ENCODE results near the gene EPRS1.

The EPRS1 gene

GRCh38 chr1:220007438-220007837 is 38.9 kb downstream of the EPRS1 start:
- peak; percentile 14 for DNase-seq (ENCODE audit: low read depth)
- TF ChIP-seq CTCF (conservative IDR thresholded peaks at IDR 0.05; ENCODE audit: low read length), result no peak
- no peak overlapping the region for H3K4me3 ChIP-seq (ENCODE audit: low read length)

GRCh38 chr1:220005489-220005888 is 40.8 kb downstream of the EPRS1 start:
- no peak for TF ChIP-seq CTCF (conservative IDR thresholded peaks at IDR 0.05; ENCODE audit: low read length)
- H3K4me3 ChIP-seq (ENCODE audit: low read length), result no peak overlapping the region
- no peak for DNase-seq (ENCODE audit: low read depth)

GRCh38 chr1:220003610-220004299 is 42.5 kb downstream of the EPRS1 start:
- DNase-seq (ENCODE audit: low read depth), result no peak
- no peak for TF ChIP-seq CTCF (conservative IDR thresholded peaks at IDR 0.05; ENCODE audit: low read length)

GRCh38 chr1:220003015-220003414 is 43.3 kb downstream of the EPRS1 start:
- DNase-seq (ENCODE audit: low read depth), result no peak
- no peak overlapping the region for H3K4me3 ChIP-seq (ENCODE audit: low read length)
- no peak for TF ChIP-seq CTCF (conservative IDR thresholded peaks at IDR 0.05; ENCODE audit: low read length)

More at GRCh38 chr1:220003610-220004299, 42.5 kb downstream of the EPRS1 start:
- no peak overlapping the region for H3K4me3 ChIP-seq (ENCODE audit: low read length)

- TF ChIP-seq CTCF (conservative IDR thresholded peaks at IDR 0.05; ENCODE audit: low read length), result no peak
- no peak for DNase-seq (ENCODE audit: low read depth)
- no peak overlapping the region for H3K4me3 ChIP-seq (ENCODE audit: low read length)
These were observed 45.2 kb downstream of the EPRS1 start for GRCh38 chr1:220001095-220001501.

GRCh38 chr1:219999821-220000220 is 46.5 kb downstream of the EPRS1 start:
- no peak overlapping the region for H3K4me3 ChIP-seq (ENCODE audit: low read length)
- no peak for TF ChIP-seq CTCF (conservative IDR thresholded peaks at IDR 0.05; ENCODE audit: low read length)
- DNase-seq (ENCODE audit: low read depth), result no peak
